Sigmoid colon (tissue), 4 donors: ENCODE data around the gene DNAJC25.

ENCODE experiments used
- CTCF ChIP-seq, 4 experiments: fragments of 450-650 bp in 3 of 4; fragments of 200-600 bp in 1 of 4; IDR thresholded peaks; one replicate each; pipeline ENCODE4 v1.5.1; 2016 to 2019; ENCODE audit warnings: antibody characterized with exemption in 4 of 4, mild to moderate bottlenecking in 3 of 4, moderate library complexity in 2 of 4
- EP300 ChIP-seq, 4 donors: sonication (generic); formaldehyde crosslinking; IDR thresholded peaks; one replicate each; pipeline ENCODE4 v1.6.1; 2017; ENCODE audit warnings: antibody characterized with exemption in 4 of 4
- POLR2A ChIP-seq, 2 donors: fragments of 450-650 bp; IDR thresholded peaks; one replicate each; pipeline ENCODE4 v1.6.1; 2016; ENCODE audit warnings: antibody characterized with exemption in 2 of 2, mild to moderate bottlenecking in 2 of 2, moderate library complexity in 2 of 2
- POLR2AphosphoS5 ChIP-seq, 4 donors: sonication (generic); formaldehyde crosslinking; IDR thresholded peaks; one replicate each; pipeline ENCODE4 v1.6.1; 2017; ENCODE audit warnings: antibody characterized with exemption in 4 of 4

DNA sequence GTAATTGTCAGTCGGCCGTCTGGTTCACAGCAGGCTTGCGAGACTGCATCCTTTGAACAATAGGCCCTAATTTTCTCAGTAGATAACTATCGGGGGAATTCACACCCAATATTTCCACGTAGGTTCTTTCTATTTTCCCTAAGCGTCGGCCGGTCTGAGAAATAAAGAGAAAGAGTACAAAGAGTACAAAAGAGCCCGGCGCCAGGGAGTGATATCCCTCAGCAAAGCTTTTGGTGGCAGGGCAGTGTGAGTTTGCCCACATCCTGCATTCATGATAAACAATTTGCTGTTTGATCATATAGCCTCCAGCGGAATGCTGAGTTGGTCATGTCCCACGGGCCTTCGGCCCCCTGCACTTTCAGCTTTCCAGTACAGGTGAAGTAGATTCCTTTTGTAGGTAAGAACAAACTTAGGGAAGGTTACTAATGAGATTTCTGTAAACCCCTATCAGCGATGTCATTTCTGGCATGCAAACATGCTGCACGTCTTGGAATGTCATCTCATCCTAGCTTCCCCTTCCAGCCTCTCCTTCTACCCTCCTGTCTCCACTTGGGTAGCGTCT, 27.0 kb upstream of the DNAJC25 start:
- TF ChIP-seq CTCF (IDR thresholded peaks at IDR 0.05) (no peak), POLR2AphosphoS5 (IDR thresholded peaks at IDR 0.05) (no peak), POLR2A (IDR thresholded peaks at IDR 0.05) (no peak), EP300 (IDR thresholded peaks at IDR 0.05) (no peak)
